Progenitor cell of endocrine pancreas (in vitro differentiated cells): ENCODE results near the gene CUX1. TPM values are rescaled to one million over a fixed set of nuclear protein-coding genes. Genes with fewer than 3 reads are reported as not detected.
"Not testable (repeated sequence)": the region's sequence is repeated elsewhere in the genome, so short reads cannot be mapped to it uniquely, and the experiment has no call there.

Source experiments
- DNase-seq: peaks from one replicate; pipeline ENCODE4 v3.0.0; 2021; ENCODE audit warnings: low spot score; ENCODE audit not compliant: unreplicated experiment
- H3K27ac Mint-ChIP-seq: 2 replicates; pipeline ENCODE4 v1.8.0; 2021; ENCODE audit warnings: mild to moderate bottlenecking, moderate library complexity, mixed read lengths
- H3K27me3 Mint-ChIP-seq: 2 replicates; pipeline ENCODE4 v1.8.0; 2021; ENCODE audit warnings: mixed read lengths
- H3K36me3 Mint-ChIP-seq: 2 replicates; pipeline ENCODE4 v1.8.0; 2022; ENCODE audit warnings: mixed read lengths; ENCODE audit not compliant: insufficient read depth
- H3K4me1 Mint-ChIP-seq: 2 replicates; pipeline ENCODE4 v1.8.0; 2021; ENCODE audit warnings: low read depth, mixed read lengths
- H3K4me3 Mint-ChIP-seq: 2 replicates; pipeline ENCODE4 v1.8.0; 2021; ENCODE audit warnings: low read depth, mild to moderate bottlenecking, moderate library complexity, mixed read lengths
- H3K9me3 Mint-ChIP-seq: 2 replicates; pipeline ENCODE4 v1.8.0; 2021; ENCODE audit warnings: low read depth, mixed read lengths
- total RNA-seq: library from RNA; stranded (reverse); gene quantifications from 2 replicates; pipeline ENCODE4 v1.2.1, GENCODE V29; 2021
- TF ChIP-seq, protein P1 (sequence below): fragments of 200-600 bp; sonication (generic); IDR thresholded peaks from one replicate; pipeline ENCODE4 v1.5.0; 2021; ENCODE audit warnings: antibody characterized with exemption, mild to moderate bottlenecking; ENCODE audit not compliant: unreplicated experiment

Gene CUX1
- total RNA-seq, 1 donor from 2014 or later = 103 TPM

DNA sequence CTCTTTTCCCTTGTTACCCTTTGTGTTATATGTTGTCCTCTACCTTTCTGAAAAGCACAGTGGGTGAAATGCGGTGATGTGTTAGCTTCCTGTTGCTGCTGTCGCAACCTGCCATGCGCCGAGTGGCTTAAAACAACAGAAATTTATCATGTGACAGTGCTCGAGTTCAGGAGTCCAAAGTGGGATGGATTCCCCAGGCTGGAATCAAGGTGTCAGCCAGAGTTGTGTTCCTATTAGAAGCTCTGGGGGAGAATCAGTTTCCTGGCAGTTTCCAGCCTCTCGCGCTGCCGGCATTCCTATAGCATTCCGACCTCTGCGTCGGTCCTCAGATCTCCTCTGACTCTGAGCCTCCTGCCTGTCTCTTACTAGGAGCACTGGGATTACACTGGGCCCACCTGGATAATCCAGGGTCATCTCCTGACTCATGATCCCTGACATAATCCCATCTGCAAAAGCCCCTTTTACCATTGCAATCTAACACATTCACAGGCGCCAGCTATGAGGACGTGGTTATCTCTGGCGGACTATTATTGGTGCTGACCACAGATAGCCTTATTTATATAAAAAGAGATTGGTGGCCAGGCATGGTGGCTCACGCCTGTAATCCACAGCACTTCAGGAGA lies 207.5 kb downstream of the CUX1 start:
- TF ChIP-seq, protein P1, sequence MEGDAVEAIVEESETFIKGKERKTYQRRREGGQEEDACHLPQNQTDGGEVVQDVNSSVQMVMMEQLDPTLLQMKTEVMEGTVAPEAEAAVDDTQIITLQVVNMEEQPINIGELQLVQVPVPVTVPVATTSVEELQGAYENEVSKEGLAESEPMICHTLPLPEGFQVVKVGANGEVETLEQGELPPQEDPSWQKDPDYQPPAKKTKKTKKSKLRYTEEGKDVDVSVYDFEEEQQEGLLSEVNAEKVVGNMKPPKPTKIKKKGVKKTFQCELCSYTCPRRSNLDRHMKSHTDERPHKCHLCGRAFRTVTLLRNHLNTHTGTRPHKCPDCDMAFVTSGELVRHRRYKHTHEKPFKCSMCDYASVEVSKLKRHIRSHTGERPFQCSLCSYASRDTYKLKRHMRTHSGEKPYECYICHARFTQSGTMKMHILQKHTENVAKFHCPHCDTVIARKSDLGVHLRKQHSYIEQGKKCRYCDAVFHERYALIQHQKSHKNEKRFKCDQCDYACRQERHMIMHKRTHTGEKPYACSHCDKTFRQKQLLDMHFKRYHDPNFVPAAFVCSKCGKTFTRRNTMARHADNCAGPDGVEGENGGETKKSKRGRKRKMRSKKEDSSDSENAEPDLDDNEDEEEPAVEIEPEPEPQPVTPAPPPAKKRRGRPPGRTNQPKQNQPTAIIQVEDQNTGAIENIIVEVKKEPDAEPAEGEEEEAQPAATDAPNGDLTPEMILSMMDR = no peak
- Mint-ChIP-seq H3K27me3 (no peaks in the 10 kb centered on the region), H3K4me1 (peaks cover 6% of the 10 kb centered on the region), H3K4me3 (no peak overlapping the region), H3K36me3 (peaks cover 7% of the 10 kb centered on the region), H3K9me3 (no peaks in the 10 kb centered on the region), H3K27ac (peak overlapping the region; percentile 13)
- DNase-seq = no peak

DNA sequence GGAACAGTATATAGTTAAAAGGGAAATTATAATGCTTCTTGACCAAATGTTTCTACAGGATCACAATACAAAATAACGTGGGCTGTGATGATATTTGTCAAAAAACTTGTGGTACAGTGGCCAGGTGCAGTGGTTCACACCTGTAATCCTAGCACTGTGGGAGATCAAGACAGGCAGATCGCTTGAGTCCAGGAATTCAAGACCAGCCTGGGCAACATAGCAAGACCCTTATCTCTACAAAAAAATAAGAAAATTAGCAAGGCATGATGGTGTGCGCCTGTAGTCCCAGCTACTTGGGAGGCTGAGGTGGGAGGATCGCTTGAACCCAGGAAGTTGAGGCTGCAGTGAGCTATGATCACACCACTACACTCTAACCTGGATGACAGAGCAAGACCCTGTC lies 208.4 kb downstream of the CUX1 start:
- not testable (repeated sequence) for H3K36me3 Mint-ChIP-seq, H3K27me3 Mint-ChIP-seq, H3K4me1 Mint-ChIP-seq, H3K9me3 Mint-ChIP-seq, H3K27ac Mint-ChIP-seq, H3K4me3 Mint-ChIP-seq, DNase-seq

DNA sequence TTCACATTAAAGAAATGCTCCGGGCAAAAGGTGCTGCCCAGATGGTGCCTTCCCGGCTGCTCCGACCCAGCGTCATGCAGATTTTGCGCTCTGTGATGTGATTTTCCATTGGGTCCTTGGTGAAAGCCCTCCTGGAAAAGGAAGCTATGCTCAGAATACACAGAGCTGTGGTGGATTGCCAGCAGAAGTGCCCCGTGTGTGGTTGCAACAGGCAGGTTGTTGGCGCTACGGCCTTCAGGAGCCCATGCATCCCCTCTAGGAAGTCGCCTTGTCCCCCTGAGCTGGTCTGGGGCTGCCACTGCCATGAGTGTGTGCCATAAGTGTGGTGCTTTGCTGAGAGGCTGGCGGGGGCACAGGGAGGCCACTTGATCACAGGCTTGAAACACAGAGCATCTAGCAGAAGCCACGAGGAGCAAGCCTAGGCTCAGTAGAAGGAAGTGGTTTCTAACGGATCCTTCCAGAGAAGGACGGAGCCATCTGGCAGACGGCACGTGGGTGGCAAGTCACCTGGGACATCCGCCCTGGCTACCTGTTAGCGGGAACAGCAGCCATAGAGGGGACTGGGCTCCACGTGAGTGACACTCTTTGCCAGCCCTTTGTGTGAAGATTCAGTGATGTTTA lies 210.9 kb downstream of the CUX1 start:
- H3K4me3 Mint-ChIP-seq = no peak overlapping the region
- H3K27me3 Mint-ChIP-seq = no peaks in the 10 kb centered on the region
- H3K27ac Mint-ChIP-seq = no peak overlapping the region
- no peaks in the 10 kb centered on the region for H3K9me3 Mint-ChIP-seq
- peaks cover 3% of the 10 kb centered on the region for H3K4me1 Mint-ChIP-seq
- no peak for DNase-seq
- TF ChIP-seq, protein P1 = no peak
- H3K36me3 Mint-ChIP-seq = peaks cover 5% of the 10 kb centered on the region

DNA sequence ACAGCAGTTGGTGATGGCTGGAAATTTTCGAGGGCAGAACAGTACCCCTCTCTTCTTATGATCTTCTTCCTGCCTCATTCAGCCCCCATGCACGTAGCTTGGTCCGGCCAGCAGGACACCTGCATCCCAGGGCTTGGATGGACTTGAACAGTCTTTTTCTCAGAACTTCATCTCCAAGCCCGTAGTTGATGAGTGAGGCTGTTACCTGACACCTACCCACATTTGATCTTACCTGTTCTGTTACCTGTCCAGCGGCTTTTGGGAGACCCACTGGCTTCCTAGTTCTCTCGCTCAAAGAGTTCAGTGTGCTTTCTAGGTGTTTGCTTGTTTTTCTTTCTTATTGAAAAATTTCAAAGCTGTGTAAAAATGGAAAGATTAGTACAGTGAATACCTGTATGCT lies 212.2 kb downstream of the CUX1 start:
- H3K4me3 Mint-ChIP-seq = no peak overlapping the region
- H3K27ac Mint-ChIP-seq = peak overlapping the region; percentile 11
- peaks cover 2% of the 10 kb centered on the region for H3K4me1 Mint-ChIP-seq
- no peaks in the 10 kb centered on the region for H3K9me3 Mint-ChIP-seq
- peaks cover 2% of the 10 kb centered on the region for H3K36me3 Mint-ChIP-seq
- H3K27me3 Mint-ChIP-seq = no peaks in the 10 kb centered on the region
- DNase-seq = no peak
- TF ChIP-seq, protein P1 = no peak

DNA sequence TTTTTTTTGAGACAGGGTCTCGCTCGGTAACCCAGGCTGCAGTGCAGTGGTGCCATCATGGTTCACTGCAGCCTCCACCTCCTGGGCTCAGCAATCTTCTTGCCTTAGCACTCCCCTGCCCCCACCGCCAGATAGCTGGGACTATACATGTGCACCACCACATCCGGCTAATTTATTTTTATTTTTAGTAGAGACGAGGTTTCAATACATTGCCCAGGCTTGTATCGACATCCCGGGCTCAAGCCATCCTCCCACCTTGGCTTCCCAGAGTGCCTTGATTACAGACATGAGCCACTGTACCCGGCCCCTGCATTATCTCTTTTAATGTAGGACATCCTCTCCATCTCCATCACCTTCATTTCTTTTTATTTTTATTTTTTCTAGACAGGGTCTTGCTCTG lies 213.3 kb downstream of the CUX1 start:
- DNase-seq = no peak
- Mint-ChIP-seq H3K4me3 (no peak overlapping the region), H3K9me3 (no peaks in the 10 kb centered on the region), H3K27ac (no peak overlapping the region), H3K36me3 (peaks cover 2% of the 10 kb centered on the region), H3K27me3 (no peaks in the 10 kb centered on the region), H3K4me1 (no peaks in the 10 kb centered on the region)
- TF ChIP-seq, protein P1 = no peak

DNA sequence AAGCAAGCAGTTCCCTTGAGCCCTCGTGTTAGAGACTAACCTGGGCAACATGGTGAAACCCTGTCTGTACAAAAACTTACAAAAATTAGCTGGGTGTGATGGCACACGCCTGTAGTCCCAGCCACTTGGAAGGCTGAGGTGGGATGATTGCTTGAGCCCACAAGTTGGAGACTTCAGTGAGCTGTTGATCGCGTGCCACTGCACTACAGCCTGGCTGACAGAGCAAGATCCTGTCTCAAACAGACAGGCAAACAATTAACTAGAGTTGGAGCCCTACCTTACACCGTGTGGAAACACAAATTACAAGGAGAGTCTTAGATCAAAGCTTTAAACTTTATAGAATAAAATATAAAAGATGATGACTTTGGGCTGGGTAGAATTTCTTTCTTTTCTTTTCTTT lies 219.5 kb downstream of the CUX1 start:
- H3K27ac Mint-ChIP-seq = no peak overlapping the region
- no peak overlapping the region for H3K4me3 Mint-ChIP-seq
- H3K4me1 Mint-ChIP-seq = no peaks in the 10 kb centered on the region
- H3K27me3 Mint-ChIP-seq = no peaks in the 10 kb centered on the region
- peaks cover 6% of the 10 kb centered on the region for H3K36me3 Mint-ChIP-seq
- TF ChIP-seq, protein P1 = no peak
- no peak for DNase-seq
- no peaks in the 10 kb centered on the region for H3K9me3 Mint-ChIP-seq
